GM12878 (cell line): ENCODE data around the gene KIF5C. TPM values are rescaled to one million over a fixed set of nuclear protein-coding genes. Genes with fewer than 3 reads are reported as not detected.

ENCODE experiments used
- ATAC-seq: fragments of 200-7000 bp; cut with Tn5 transposase; 3 replicates; pipeline ENCODE4 v1.9.1; 2020; ENCODE audit warnings: mild to moderate bottlenecking, moderate library complexity
- BruUV-seq: library from RNA; stranded (reverse); fragments of 400-500 nt; replicated peaks from 2 replicates; lab custom pipeline; 2021; lab: Mats Ljungman, UMichigan
- CTCF ChIA-PET: fragments of 300-600 bp; sonication (Branson Sonifier 250); formaldehyde crosslinking; extraction: SDS; loops from one replicate; lab custom pipeline; 2021; ENCODE audit warnings: inconsistent platforms; lab: Yijun Ruan, JAX
- POLR2A ChIA-PET: fragments of 350-600 bp; formaldehyde crosslinking; extraction: SDS; loops from one replicate; lab custom pipeline; 2021; ENCODE audit warnings: inconsistent platforms; lab: Charles Lee
- RAD21 ChIA-PET: fragments of 300-600 bp; sonication (Branson Sonifier 250); formaldehyde crosslinking; loops from one replicate; lab custom pipeline; 2023; ENCODE audit warnings: antibody characterized with exemption; ENCODE audit not compliant: unreplicated experiment; lab: Charles Lee
- SMC1A ChIA-PET: fragments of 300-600 bp; sonication (Branson Sonifier 250); formaldehyde crosslinking; loops from one replicate; lab custom pipeline; 2023; ENCODE audit not compliant: unreplicated experiment, uncharacterized antibody; lab: Charles Lee
- DNase-seq: peaks from one replicate; pipeline ENCODE4 v3.0.0-alpha.2; 2011; ENCODE audit warnings: low read depth, low spot score
- FAIRE-seq: peaks from 3 replicates; lab custom pipeline; 2011; peaks lifted over from hg19 to GRCh38; lab: Jason Lieb, UNC
- H2AFZ ChIP-seq: 2 replicates; pipeline ENCODE4 v1.6.0; 2011; ENCODE audit warnings: low read depth, low read length, control low read depth; ENCODE audit not compliant: control insufficient read depth
- H3K27ac ChIP-seq: 2 replicates; pipeline ENCODE4 v1.5.1; 2011; ENCODE audit warnings: control low read depth; ENCODE audit not compliant: control insufficient read depth, insufficient read depth
- H3K27me3 ChIP-seq, 2 experiments: replicated peaks in 1 of 2; 2 replicates each; pipeline versions ENCODE4 v1.6.0 to v1.6.1; 2011; ENCODE audit warnings: low read length in 1 of 2; ENCODE audit not compliant: control insufficient read depth in 2 of 2, insufficient read depth in 2 of 2
- H3K36me3 ChIP-seq, 2 experiments: 2 replicates each; pipeline ENCODE4 v1.5.1; 2011; ENCODE audit warnings: low read length in 1 of 2; ENCODE audit not compliant: control insufficient read depth in 2 of 2, insufficient read depth in 2 of 2
- H3K4me1 ChIP-seq: 2 replicates; pipeline ENCODE4 v1.6.1; 2011; ENCODE audit warnings: mild to moderate bottlenecking, low read length, moderate library complexity, mixed read lengths; ENCODE audit not compliant: control insufficient read depth, insufficient read depth
- H3K4me2 ChIP-seq: 2 replicates; pipeline ENCODE4 v1.6.0; 2011; ENCODE audit warnings: control low read depth; ENCODE audit not compliant: control insufficient read depth, insufficient read depth
- H3K4me3 ChIP-seq: fragments of 200-600 bp; sonication (generic); 2 replicates; pipeline ENCODE4 v1.5.1; 2016
- H3K79me2 ChIP-seq: 2 replicates; pipeline ENCODE4 v1.6.0; 2011; ENCODE audit warnings: low read length; ENCODE audit not compliant: control insufficient read depth, insufficient read depth
- H3K9ac ChIP-seq: 2 replicates; pipeline ENCODE4 v1.8.0; 2011; ENCODE audit warnings: low read length, control low read depth, mixed read lengths; ENCODE audit not compliant: control insufficient read depth, insufficient read depth
- H3K9me3 ChIP-seq: replicated peaks from 3 replicates; pipeline ENCODE4 v1.5.1; 2011; ENCODE audit warnings: mild to moderate bottlenecking, low read length; ENCODE audit not compliant: control insufficient read depth, insufficient read depth
- H4K20me1 ChIP-seq: 2 replicates; pipeline ENCODE4 v1.6.0; 2011; ENCODE audit not compliant: control insufficient read depth, insufficient read depth
- BMI1 ChIP-seq: fragments of 450-650 bp; IDR thresholded peaks from 2 replicates; pipeline ENCODE4 v1.6.1; 2016; ENCODE audit warnings: mild to moderate bottlenecking, moderate library complexity, borderline replicate concordance
- DPF2 ChIP-seq: fragments of 450-650 bp; IDR thresholded peaks from 2 replicates; pipeline ENCODE4 v1.6.1; 2017; ENCODE audit warnings: mild to moderate bottlenecking
- ESRRA ChIP-seq: IDR thresholded peaks from 2 replicates; pipeline ENCODE4 v1.6.1; 2012; ENCODE audit warnings: mild to moderate bottlenecking, low read length, improper control_type of control experiment
- FOXK2 ChIP-seq: fragments of 450-650 bp; IDR thresholded peaks from 2 replicates; pipeline ENCODE4 v1.6.1; 2017; ENCODE audit warnings: mild to moderate bottlenecking, moderate library complexity
- MYC ChIP-seq: IDR thresholded peaks from 2 replicates; pipeline ENCODE4 v1.6.1; 2011; ENCODE audit warnings: mild to moderate bottlenecking, low read length, moderate library complexity, inconsistent platforms; ENCODE audit not compliant: insufficient read depth, insufficient replicate concordance, insufficient read length, severe bottlenecking
- NKRF ChIP-seq: fragments of 450-650 bp; conservative IDR thresholded peaks from 2 replicates; pipeline ENCODE4 v1.6.1; 2017; ENCODE audit warnings: mild to moderate bottlenecking, moderate library complexity
- RAD51 ChIP-seq: fragments of 450-650 bp; IDR thresholded peaks from 2 replicates; pipeline ENCODE4 v1.6.1; 2016; ENCODE audit warnings: moderate library complexity, mild to moderate bottlenecking, inconsistent platforms
- WRNIP1 ChIP-seq: IDR thresholded peaks from 2 replicates; pipeline ENCODE4 v1.6.1; 2011; ENCODE audit warnings: low read depth, low read length, improper control_type of control experiment, borderline replicate concordance
- WGBS: methylation state at CpG from one replicate; pipeline ENCODE4 v1.1.6; 2016; ENCODE audit warnings: low lambda C conversion rate; ENCODE audit not compliant: insufficient replicate concordance, insufficient coverage; ENCODE audit errors: missing lambda C conversion rate; 5-methylcytosine and 5-hydroxymethylcytosine counted together
- in situ Hi-C: fragments of 300-500 bp; cut with MboI; formaldehyde crosslinking; loops from 9 replicates; pipeline ENCODE4 v1.14.3; 2018; ENCODE audit warnings: mixed read lengths
- intact Hi-C: fragments of 100-400 bp; cut with micrococcal nuclease; formaldehyde crosslinking; loops from one replicate; pipeline ENCODE4 v1.14.2; 2022; ENCODE audit not compliant: unreplicated experiment
- polyA plus RNA-seq, 11 experiments: library from polyadenylated mRNA; depleted of rRNA in 4 of 11; unstranded in 6 of 11; stranded (reverse) in 5 of 11; fragments of >200 nt; fragmentation: Nextera tagmentation in 4 of 11; fragmentation: Illumina TruSeq in 1 of 11; extraction: Ambion mirVana in 4 of 11; extraction: Trizol in 1 of 11; gene quantifications; 1 replicate in 1 of 11; 2 replicates in 10 of 11; pipeline versions ENCODE4 v1.2.1 to v1.2.3, GENCODE V29; 2011 to 2016; ENCODE audit warnings: inconsistent platforms in 2 of 11, missing spikeins in 2 of 11, low read depth in 1 of 11
- total RNA-seq, 4 experiments: library from RNA; depleted of rRNA in 3 of 4; stranded (reverse); fragments of >200 nt in 3 of 4; fragmentation: Illumina TruSeq in 1 of 4; extraction: Trizol in 1 of 4; gene quantifications; 2 replicates each; pipeline versions ENCODE4 v1.2.1 to v1.2.3, GENCODE V29; 2013 to 2021

KIF5C gene
- total and polyA plus RNA-seq, 10 of the 15 experiments (the other 5 are each of a cell fraction or from before 2014, with no cell fraction given), result 0.08 to 0.49 (median 0.24) TPM

DNA sequence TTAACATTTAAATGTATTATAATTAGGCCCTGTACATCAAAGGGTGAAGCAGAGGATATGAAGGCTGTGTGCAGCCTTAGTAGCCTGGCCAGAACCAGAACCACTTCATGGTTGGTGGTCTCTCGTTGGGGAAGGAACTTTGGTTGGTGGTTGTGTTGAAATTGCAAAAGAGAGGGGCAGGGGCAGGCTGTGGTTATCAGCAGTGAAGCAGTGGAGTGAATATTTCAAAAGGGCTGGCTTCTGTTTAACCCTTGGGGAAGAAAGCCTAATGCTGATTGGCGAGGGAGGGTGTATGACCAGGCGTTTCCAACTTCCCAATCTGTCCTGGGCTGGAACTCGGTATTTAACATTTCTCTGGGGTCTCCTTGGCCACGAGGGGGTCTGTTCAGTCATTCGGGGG is 112.3 kb downstream of the KIF5C start:
- Histone ChIP-seq H2AFZ (no peak overlapping the region), H3K27me3 (no peaks in the 10 kb centered on the region), H3K4me3 (no peak overlapping the region), H3K9ac (no peak overlapping the region), H3K4me2 (no peak overlapping the region), H3K9me3 (no peaks in the 10 kb centered on the region), H3K4me1 (no peaks in the 10 kb centered on the region), H4K20me1 (no peaks in the 10 kb centered on the region), H3K79me2 (no peaks in the 10 kb centered on the region), H3K36me3 (no peaks in the 10 kb centered on the region), H3K27ac (no peak overlapping the region)
- intact Hi-C loops, result no loop called here
- WGBS, result 31% methylated on average over 6 of the region's 6 CpGs
- ChIA-PET SMC1A (interaction anchor here (1.3 kb wide), 1 partner anchor 20 kb away, joined by 3 read pairs; no protein-coding TSS in a partner anchor), RAD21 (interaction anchor here (1.0 kb wide), 1 partner anchor 428 kb away, joined by 3 read pairs; no protein-coding TSS in a partner anchor), POLR2A (no interaction called here), CTCF (interaction anchor here (1.3 to 1.6 kb wide), 2 partner anchors 17 to 54 kb away, joined by 5 read pairs; no protein-coding TSS in a partner anchor)
- in situ Hi-C loops, result no loop called here
- ATAC-seq (no peak), FAIRE-seq (no peak), DNase-seq (no peak)
- TF ChIP-seq NKRF, result no peak
- no peak for TF ChIP-seq RAD51
- no peak for TF ChIP-seq BMI1
- no peak for TF ChIP-seq WRNIP1
- TF ChIP-seq DPF2, result no peak
- no peak for TF ChIP-seq FOXK2
- no peak for TF ChIP-seq ESRRA
- no peak for TF ChIP-seq MYC
- BruUV-seq, result no TSS peak
